NCI-H1417 (cell line): ENCODE data around the gene CYP2A7.
"Not testable (repeated sequence)": the region's sequence is repeated elsewhere in the genome, so short reads cannot be mapped to it uniquely, and the experiment has no call there.

ENCODE experiments used
- DNase-seq, 3 experiments: peaks; one replicate each; lab custom pipeline; 2025; lab: John Stamatoyannopoulos, UW

The CYP2A7 gene

GRCh38 chr19:40842997-40843652, 38.9 kb downstream of the CYP2A7 start:
- not testable (repeated sequence) for DNase-seq

- DNase-seq = not testable (repeated sequence)
Observed at GRCh38 chr19:40842012-40842411, 40.0 kb downstream of the CYP2A7 start.

- DNase-seq = not testable (repeated sequence)
Observed at GRCh38 chr19:40838477-40838876, 43.6 kb downstream of the CYP2A7 start.

GRCh38 chr19:40836754-40837429, 45.1 kb downstream of the CYP2A7 start:
- no peak for DNase-seq

GRCh38 chr19:40833728-40834533, 48.1 kb downstream of the CYP2A7 start:
- DNase-seq = not testable (repeated sequence)

- DNase-seq = not testable (repeated sequence)
Observed at GRCh38 chr19:40832431-40832790, 49.6 kb downstream of the CYP2A7 start.

GRCh38 chr19:40831502-40832430, 50.3 kb downstream of the CYP2A7 start:
- peak in 1 of 3 experiments; percentile 58 for DNase-seq

- DNase-seq = not testable (repeated sequence)
Observed at GRCh38 chr19:40830741-40831140, 51.3 kb downstream of the CYP2A7 start.

GRCh38 chr19:40829205-40829604, 52.8 kb downstream of the CYP2A7 start:
- DNase-seq = no peak

- DNase-seq = no peak
Observed at GRCh38 chr19:40827386-40828247, 54.4 kb downstream of the CYP2A7 start.

- not testable (repeated sequence) for DNase-seq
Observed at GRCh38 chr19:40826699-40827385, 55.2 kb downstream of the CYP2A7 start.

- DNase-seq = not testable (repeated sequence)
Observed at GRCh38 chr19:40826312-40826698, 55.7 kb downstream of the CYP2A7 start.

- not testable (repeated sequence) for DNase-seq
Observed at GRCh38 chr19:40825460-40826095, 56.5 kb downstream of the CYP2A7 start.
